Kidney epithelial cell (primary cell): ENCODE measurements around the gene EEF1AKMT2. TPM values are rescaled to one million over a fixed set of nuclear protein-coding genes. Genes with fewer than 3 reads are reported as not detected.

Experiments used
- DNase-seq: peaks from one replicate; pipeline ENCODE4 v3.0.0-alpha.2; 2010; ENCODE audit warnings: low read depth
- H3K27me3 ChIP-seq: 2 replicates; pipeline ENCODE4 v1.6.0; 2011; ENCODE audit warnings: low read length; ENCODE audit not compliant: control insufficient read depth, insufficient read depth
- H3K36me3 ChIP-seq: 2 replicates; pipeline ENCODE4 v1.5.1; 2011; ENCODE audit warnings: low read length; ENCODE audit not compliant: control insufficient read depth, insufficient read depth
- H3K4me3 ChIP-seq: 2 replicates; pipeline ENCODE4 v1.5.1; 2011; ENCODE audit warnings: low read depth, mild to moderate bottlenecking, control low read depth, low read length
- CTCF ChIP-seq: IDR thresholded peaks from 2 replicates; pipeline ENCODE4 v1.5.1; 2011; ENCODE audit warnings: mild to moderate bottlenecking, moderate library complexity, low read length, control low read depth, inconsistent platforms; ENCODE audit not compliant: insufficient read depth, poor library complexity, severe bottlenecking
- total RNA-seq: library from RNA; depleted of rRNA; stranded (reverse); fragments of >200 nt; gene quantifications from 2 replicates; pipeline ENCODE4 v1.2.3, GENCODE V29; 2015

The EEF1AKMT2 gene
- total RNA-seq, 1 donor from 2014 or later = 13.5 TPM

GRCh38 chr10:124728830-124729661 lies 62.6 kb downstream of the EEF1AKMT2 start:
- Histone ChIP-seq H3K27me3 (no peaks in the 10 kb centered on the region), H3K36me3 (no peaks in the 10 kb centered on the region), H3K4me3 (no peak overlapping the region)
- no peak for DNase-seq
- TF ChIP-seq CTCF = no peak

GRCh38 chr10:124728071-124728829 lies 63.4 kb downstream of the EEF1AKMT2 start:
- H3K36me3 ChIP-seq = no peaks in the 10 kb centered on the region
- no peak for DNase-seq

GRCh38 chr10:124727361-124727960 lies 64.2 kb downstream of the EEF1AKMT2 start:
- TF ChIP-seq CTCF = no peak
- Histone ChIP-seq H3K36me3 (no peaks in the 10 kb centered on the region), H3K4me3 (no peak overlapping the region), H3K27me3 (no peaks in the 10 kb centered on the region)
- DNase-seq = no peak

More at GRCh38 chr10:124728071-124728829, 63.4 kb downstream of the EEF1AKMT2 start:
- TF ChIP-seq CTCF = no peak
- Histone ChIP-seq H3K4me3 (no peak overlapping the region), H3K27me3 (no peaks in the 10 kb centered on the region)

DNA sequence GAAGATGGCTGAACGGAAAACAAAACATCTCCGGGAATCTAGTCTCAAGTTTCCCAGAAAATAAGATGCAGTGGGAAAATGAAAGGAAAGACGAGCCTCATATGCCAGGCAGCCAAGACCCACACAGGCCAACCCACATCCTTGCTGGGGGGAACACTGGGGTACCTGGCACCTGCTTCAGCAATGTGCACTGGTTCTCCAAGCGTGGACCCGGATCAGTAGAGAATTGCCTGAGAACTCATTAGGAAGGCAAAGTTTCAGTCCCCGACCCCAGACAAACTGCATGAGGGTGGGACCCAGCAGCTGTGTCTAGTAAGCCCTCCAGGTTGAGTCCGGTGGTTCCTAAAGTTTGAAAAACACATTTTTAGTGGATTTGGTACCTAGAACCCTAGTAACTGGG lies 65.9 kb downstream of the EEF1AKMT2 start:
- no peaks in the 10 kb centered on the region for H3K27me3 ChIP-seq
- no peaks in the 10 kb centered on the region for H3K36me3 ChIP-seq
- no peak for DNase-seq
- no peak for TF ChIP-seq CTCF
- no peak overlapping the region for H3K4me3 ChIP-seq

DNA sequence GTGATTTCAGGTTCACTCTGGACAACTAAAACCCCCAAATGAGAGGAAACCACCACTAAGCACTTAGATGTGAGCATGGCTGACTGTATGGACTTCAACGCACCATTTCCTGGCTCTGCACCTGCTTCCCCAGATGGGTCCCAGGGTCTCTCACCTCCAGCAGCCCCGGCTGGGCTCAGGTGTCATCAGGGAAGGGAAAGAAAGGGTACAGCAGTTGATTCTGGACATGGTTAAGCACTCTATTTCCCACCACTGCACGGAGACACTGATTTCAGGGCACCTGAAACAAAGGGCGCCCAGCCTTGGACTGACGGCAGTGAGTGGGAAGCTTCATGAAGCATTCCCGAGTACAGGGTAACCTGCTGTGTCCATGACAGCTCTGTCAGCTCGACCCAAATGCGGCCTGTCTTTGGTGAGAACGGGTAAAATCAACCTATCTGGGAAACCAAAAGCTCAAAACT lies 66.5 kb downstream of the EEF1AKMT2 start:
- TF ChIP-seq CTCF = no peak
- H3K36me3 ChIP-seq = no peaks in the 10 kb centered on the region
- H3K4me3 ChIP-seq = no peak overlapping the region
- H3K27me3 ChIP-seq = no peaks in the 10 kb centered on the region
- no peak for DNase-seq
